ENCODE data around the gene STC2. TPM values are rescaled to one million over a fixed set of nuclear protein-coding genes. Genes with fewer than 3 reads are reported as not detected.

Gene STC2
- total RNA-seq, 2 donors from 2014 or later: not detected

GRCh38 chr5:173302546-173303155 lies 25.6 kb downstream of the STC2 start:
- H3K27ac Mint-ChIP-seq: no peak overlapping the region
- peaks cover 4% of the 10 kb centered on the region for H3K4me1 Mint-ChIP-seq
- ATAC-seq (no peak), DNase-seq (no peak)
- peaks cover 63% of the 10 kb centered on the region for H3K27me3 Mint-ChIP-seq
- H3K4me3 Mint-ChIP-seq: no peak overlapping the region
- no peaks in the 10 kb centered on the region for H3K36me3 Mint-ChIP-seq (ENCODE audit: low read depth)
- no peaks in the 10 kb centered on the region for H3K9me3 ChIP-seq (ENCODE audit: control insufficient read depth, low read length, poor library complexity, severe bottlenecking)

- Mint-ChIP-seq H3K36me3 (ENCODE audit: low read depth) (no peaks in the 10 kb centered on the region), H3K4me3 (no peak overlapping the region)
Measured at GRCh38 chr5:173301695-173302545, 26.3 kb downstream of the STC2 start.

GRCh38 chr5:173300389-173301047 lies 27.7 kb downstream of the STC2 start:
- H3K9me3 ChIP-seq (ENCODE audit: control insufficient read depth, low read length, poor library complexity, severe bottlenecking): no peaks in the 10 kb centered on the region
- Mint-ChIP-seq H3K27ac (no peak overlapping the region), H3K27me3 (peaks cover 61% of the 10 kb centered on the region), H3K36me3 (ENCODE audit: low read depth) (no peaks in the 10 kb centered on the region), H3K4me3 (no peak overlapping the region), H3K4me1 (peaks cover 4% of the 10 kb centered on the region)
- DNase-seq: no peak
- no peak for ATAC-seq

More at GRCh38 chr5:173301695-173302545, 26.3 kb downstream of the STC2 start:
- Mint-ChIP-seq H3K4me1 (peaks cover 4% of the 10 kb centered on the region), H3K27me3 (peaks cover 67% of the 10 kb centered on the region), H3K27ac (no peak overlapping the region)
- H3K9me3 ChIP-seq (ENCODE audit: control insufficient read depth, low read length, poor library complexity, severe bottlenecking): no peaks in the 10 kb centered on the region
- no peak for ATAC-seq
- no peak for DNase-seq

- H3K4me1 Mint-ChIP-seq: peaks cover 6% of the 10 kb centered on the region
- DNase-seq (no peak), ATAC-seq (no peak)
- H3K27ac Mint-ChIP-seq: no peak overlapping the region
- no peaks in the 10 kb centered on the region for H3K9me3 ChIP-seq (ENCODE audit: control insufficient read depth, low read length, poor library complexity, severe bottlenecking)
- no peak overlapping the region for H3K4me3 Mint-ChIP-seq
- no peaks in the 10 kb centered on the region for H3K36me3 Mint-ChIP-seq (ENCODE audit: low read depth)
- H3K27me3 Mint-ChIP-seq: peaks cover 59% of the 10 kb centered on the region
Measured at GRCh38 chr5:173299820-173300219, 28.4 kb downstream of the STC2 start.

- no peak for DNase-seq
- no peaks in the 10 kb centered on the region for H3K36me3 Mint-ChIP-seq (ENCODE audit: low read depth)
- no peak for ATAC-seq
- no peak overlapping the region for H3K4me3 Mint-ChIP-seq
- H3K27ac Mint-ChIP-seq: no peak overlapping the region
- peaks cover 59% of the 10 kb centered on the region for H3K27me3 Mint-ChIP-seq
- peaks cover 19% of the 10 kb centered on the region for H3K4me1 Mint-ChIP-seq
- H3K9me3 ChIP-seq (ENCODE audit: control insufficient read depth, low read length, poor library complexity, severe bottlenecking): no peaks in the 10 kb centered on the region
Measured at GRCh38 chr5:173298213-173298926, 29.8 kb downstream of the STC2 start.

GRCh38 chr5:173297813-173298212 lies 30.4 kb downstream of the STC2 start:
- H3K4me1 Mint-ChIP-seq: peaks cover 19% of the 10 kb centered on the region

GRCh38 chr5:173296737-173297676 lies 31.2 kb downstream of the STC2 start:
- no peaks in the 10 kb centered on the region for H3K36me3 Mint-ChIP-seq (ENCODE audit: low read depth)
- H3K27ac Mint-ChIP-seq: no peak overlapping the region
- ATAC-seq: no peak
- no peak for DNase-seq
- peaks cover 53% of the 10 kb centered on the region for H3K27me3 Mint-ChIP-seq
- H3K4me1 Mint-ChIP-seq: peaks cover 17% of the 10 kb centered on the region
- H3K9me3 ChIP-seq (ENCODE audit: control insufficient read depth, low read length, poor library complexity, severe bottlenecking): no peaks in the 10 kb centered on the region
- H3K4me3 Mint-ChIP-seq: no peak overlapping the region

More at GRCh38 chr5:173297813-173298212, 30.4 kb downstream of the STC2 start:
- ATAC-seq (no peak), DNase-seq (no peak)
- H3K27ac Mint-ChIP-seq: no peak overlapping the region
- no peak overlapping the region for H3K4me3 Mint-ChIP-seq
- H3K27me3 Mint-ChIP-seq: peaks cover 54% of the 10 kb centered on the region
- H3K36me3 Mint-ChIP-seq (ENCODE audit: low read depth): no peaks in the 10 kb centered on the region
- no peaks in the 10 kb centered on the region for H3K9me3 ChIP-seq (ENCODE audit: control insufficient read depth, low read length, poor library complexity, severe bottlenecking)

- peaks cover 17% of the 10 kb centered on the region for H3K4me1 Mint-ChIP-seq
- no peaks in the 10 kb centered on the region for H3K36me3 Mint-ChIP-seq (ENCODE audit: low read depth)
- ATAC-seq (no peak), DNase-seq (no peak)
- H3K4me3 Mint-ChIP-seq: no peak overlapping the region
- H3K27ac Mint-ChIP-seq: no peak overlapping the region
- H3K9me3 ChIP-seq (ENCODE audit: control insufficient read depth, low read length, poor library complexity, severe bottlenecking): no peaks in the 10 kb centered on the region
- H3K27me3 Mint-ChIP-seq: peaks cover 59% of the 10 kb centered on the region
Measured at GRCh38 chr5:173295796-173296195, 32.4 kb downstream of the STC2 start.

- H3K9me3 ChIP-seq (ENCODE audit: control insufficient read depth, low read length, poor library complexity, severe bottlenecking): no peaks in the 10 kb centered on the region
- no peak for DNase-seq
- H3K36me3 Mint-ChIP-seq (ENCODE audit: low read depth): no peaks in the 10 kb centered on the region
- peak overlapping the region; percentile 86 for H3K4me3 Mint-ChIP-seq
- no peak overlapping the region for H3K27ac Mint-ChIP-seq
- H3K4me1 Mint-ChIP-seq: peaks cover 15% of the 10 kb centered on the region
- ATAC-seq: no peak
- peaks cover 67% of the 10 kb centered on the region for H3K27me3 Mint-ChIP-seq
Measured at GRCh38 chr5:173294673-173295320, 33.4 kb downstream of the STC2 start.

GRCh38 chr5:173293817-173294672 lies 34.2 kb downstream of the STC2 start:
- Mint-ChIP-seq H3K4me3 (peak overlapping the region; percentile 86), H3K27me3 (peaks cover 66% of the 10 kb centered on the region), H3K4me1 (peaks cover 15% of the 10 kb centered on the region), H3K27ac (no peak overlapping the region), H3K36me3 (ENCODE audit: low read depth) (no peaks in the 10 kb centered on the region)
- DNase-seq (peak; percentile 30 to 57 (median 33)), ATAC-seq (peak; percentile 82)
- no peaks in the 10 kb centered on the region for H3K9me3 ChIP-seq (ENCODE audit: control insufficient read depth, low read length, poor library complexity, severe bottlenecking)

Data from T-helper 17 cell (primary cell).